CD4-positive, alpha-beta T cell (primary cell): Measurements from ENCODE around the gene GPRC5A. TPM values are rescaled to one million over a fixed set of nuclear protein-coding genes. Genes with fewer than 3 reads are reported as not detected.

Experiments used
- ATAC-seq: fragments of 200-7000 bp; cut with Tn5 transposase; one replicate; pipeline ENCODE4 v1.10.0; 2022; ENCODE audit warnings: mild to moderate bottlenecking; ENCODE audit not compliant: poor library complexity
- CTCF ChIA-PET: fragments of 350-600 bp; sonication (Branson Sonifier 250); formaldehyde crosslinking; loops from one replicate; lab custom pipeline; 2021; ENCODE audit warnings: antibody characterized with exemption, inconsistent platforms; lab: Charles Lee
- POLR2A ChIA-PET: fragments of 350-600 bp; sonication (Branson Sonifier 250); formaldehyde crosslinking; loops from one replicate; lab custom pipeline; 2021; ENCODE audit warnings: antibody characterized with exemption, inconsistent platforms; lab: Charles Lee
- DNase-seq, 14 experiments: peaks; one replicate each; pipeline ENCODE4 v3.0.0-alpha.2; 2013 to 2020; ENCODE audit warnings: mixed read lengths in 2 of 14
- H3K27ac ChIP-seq, 2 donors: one replicate each; pipeline versions ENCODE4 v1.5.1 to v1.7.0; 2013; ENCODE audit warnings: low read length in 2 of 2, low read depth in 1 of 2, mild to moderate bottlenecking in 1 of 2
- H3K27me3 ChIP-seq, 2 experiments: 1 replicate in 1 of 2; 2 replicates in 1 of 2; pipeline versions ENCODE4 v1.6.1 to v1.7.0; 2013; ENCODE audit warnings: low read length in 2 of 2, control low read depth in 1 of 2, mild to moderate bottlenecking in 1 of 2, moderate library complexity in 1 of 2; ENCODE audit not compliant: insufficient read depth in 2 of 2, control insufficient read depth in 1 of 2
- H3K36me3 ChIP-seq: one replicate; pipeline ENCODE4 v1.6.1; 2013; ENCODE audit warnings: low read length, control low read depth; ENCODE audit not compliant: insufficient read depth
- H3K4me1 ChIP-seq: one replicate; pipeline ENCODE4 v1.6.1; 2013; ENCODE audit warnings: low read length, control low read depth; ENCODE audit not compliant: insufficient read depth
- H3K4me3 ChIP-seq: one replicate; pipeline ENCODE4 v1.5.1; 2013; ENCODE audit warnings: mild to moderate bottlenecking, low read length, moderate library complexity
- H3K9me3 ChIP-seq, 2 experiments: 1 replicate in 1 of 2; 2 replicates in 1 of 2; pipeline versions ENCODE4 v1.6.1 to v1.7.0; 2013; ENCODE audit warnings: low read length in 2 of 2, mild to moderate bottlenecking in 2 of 2, control low read depth in 1 of 2, moderate library complexity in 1 of 2; ENCODE audit not compliant: control insufficient read depth in 1 of 2, insufficient read depth in 1 of 2
- H3K27ac Mint-ChIP-seq: one replicate; pipeline ENCODE4 v1.8.0; 2020; ENCODE audit warnings: mixed read lengths
- H3K27me3 Mint-ChIP-seq: one replicate; pipeline ENCODE4 v1.8.0; 2021; ENCODE audit warnings: mixed read lengths
- H3K36me3 Mint-ChIP-seq: one replicate; pipeline ENCODE4 v1.8.0; 2021; ENCODE audit warnings: low read depth, mixed read lengths
- H3K4me1 Mint-ChIP-seq: one replicate; pipeline ENCODE4 v1.8.0; 2021; ENCODE audit warnings: low read depth, mixed read lengths
- H3K4me3 Mint-ChIP-seq: one replicate; pipeline ENCODE4 v1.8.0; 2020; ENCODE audit warnings: mild to moderate bottlenecking, mixed read lengths
- H3K9me3 Mint-ChIP-seq: one replicate; pipeline ENCODE4 v1.8.0; 2020; ENCODE audit warnings: mixed read lengths
- intact Hi-C, 2 experiments: fragments of 100-400 bp; cut with DNase I in 1 of 2; cut with micrococcal nuclease in 1 of 2; formaldehyde crosslinking; loops; one replicate each; pipeline versions ENCODE4 v1.15.1 to v1.9.0; 2023 to 2025; cut with DNase I, micrococcal nuclease
- total RNA-seq, 174 experiments: library from RNA in 2 of 174; stranded (reverse) in 2 of 174; gene quantifications; one replicate each; pipeline ENCODE4 v1.2.3 and lab custom pipeline; 2021 to 2026
- TF ChIP-seq, protein P1 (sequence below): fragments of 200-600 bp; IDR thresholded peaks from one replicate; pipeline ENCODE4 v1.8.0; 2022; ENCODE audit warnings: antibody characterized with exemption, mild to moderate bottlenecking

GPRC5A gene
- total RNA-seq, 2 experiments from 2014 or later, result 0.14 to 0.47 TPM

DNA sequence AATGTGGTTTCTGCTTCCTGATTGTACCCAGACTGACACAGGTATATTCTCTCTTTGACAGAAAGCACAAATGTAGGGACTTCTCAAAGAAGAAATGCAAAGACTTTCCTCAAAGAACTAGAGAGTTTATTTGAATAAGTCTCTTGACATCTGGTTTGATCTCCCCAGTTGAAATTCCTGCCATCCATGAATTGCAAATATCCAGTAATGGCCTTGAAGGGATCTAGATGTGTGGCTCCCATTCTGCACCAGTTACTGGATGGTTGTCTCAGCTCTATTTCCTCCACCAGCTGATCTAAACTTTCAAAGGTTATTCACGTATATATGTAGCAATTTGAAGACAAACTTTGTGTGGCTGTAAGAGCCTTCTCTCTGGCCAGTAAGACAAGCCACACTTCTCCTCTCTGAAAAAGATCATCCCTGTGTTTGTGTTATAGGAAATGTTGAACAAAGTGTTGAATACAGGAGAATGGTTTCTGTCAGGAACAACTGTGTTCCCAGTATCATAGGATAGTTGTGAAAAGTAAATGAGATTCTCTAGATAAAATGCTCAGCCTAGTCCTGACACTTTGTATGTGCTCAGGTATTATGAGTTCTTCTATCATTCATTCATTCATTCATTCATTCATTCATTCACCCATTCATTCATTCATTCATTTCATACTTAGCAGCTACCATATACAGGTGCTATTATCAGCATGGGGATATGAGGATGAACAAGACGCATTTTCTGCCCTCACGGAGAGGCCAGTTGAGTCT, 22.7 kb upstream of the GPRC5A start:
- no peaks in the 10 kb centered on the region for H3K27me3 ChIP-seq
- Mint-ChIP-seq H3K4me3 (no peak overlapping the region), H3K27ac (no peak overlapping the region), H3K27me3 (no peaks in the 10 kb centered on the region), H3K9me3 (no peaks in the 10 kb centered on the region), H3K36me3 (peaks cover 5% of the 10 kb centered on the region), H3K4me1 (no peaks in the 10 kb centered on the region)
- no peak overlapping the region for H3K4me3 ChIP-seq
- DNase-seq, result no peak
- intact Hi-C loops, result no loop called here
- no peak overlapping the region for H3K27ac ChIP-seq
- POLR2A ChIA-PET, result no interaction called here
- no peaks in the 10 kb centered on the region for H3K36me3 ChIP-seq
- H3K4me1 ChIP-seq, result no peaks in the 10 kb centered on the region
- H3K9me3 ChIP-seq, result no peaks in the 10 kb centered on the region
- ATAC-seq, result no peak
- TF ChIP-seq, protein P1, sequence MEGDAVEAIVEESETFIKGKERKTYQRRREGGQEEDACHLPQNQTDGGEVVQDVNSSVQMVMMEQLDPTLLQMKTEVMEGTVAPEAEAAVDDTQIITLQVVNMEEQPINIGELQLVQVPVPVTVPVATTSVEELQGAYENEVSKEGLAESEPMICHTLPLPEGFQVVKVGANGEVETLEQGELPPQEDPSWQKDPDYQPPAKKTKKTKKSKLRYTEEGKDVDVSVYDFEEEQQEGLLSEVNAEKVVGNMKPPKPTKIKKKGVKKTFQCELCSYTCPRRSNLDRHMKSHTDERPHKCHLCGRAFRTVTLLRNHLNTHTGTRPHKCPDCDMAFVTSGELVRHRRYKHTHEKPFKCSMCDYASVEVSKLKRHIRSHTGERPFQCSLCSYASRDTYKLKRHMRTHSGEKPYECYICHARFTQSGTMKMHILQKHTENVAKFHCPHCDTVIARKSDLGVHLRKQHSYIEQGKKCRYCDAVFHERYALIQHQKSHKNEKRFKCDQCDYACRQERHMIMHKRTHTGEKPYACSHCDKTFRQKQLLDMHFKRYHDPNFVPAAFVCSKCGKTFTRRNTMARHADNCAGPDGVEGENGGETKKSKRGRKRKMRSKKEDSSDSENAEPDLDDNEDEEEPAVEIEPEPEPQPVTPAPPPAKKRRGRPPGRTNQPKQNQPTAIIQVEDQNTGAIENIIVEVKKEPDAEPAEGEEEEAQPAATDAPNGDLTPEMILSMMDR, result no peak
- CTCF ChIA-PET, result interaction anchor here (0.5 to 0.6 kb wide), 2 partner anchors 100 to 573 kb away, joined by 3 to 4 read pairs; no protein-coding TSS in a partner anchor

DNA sequence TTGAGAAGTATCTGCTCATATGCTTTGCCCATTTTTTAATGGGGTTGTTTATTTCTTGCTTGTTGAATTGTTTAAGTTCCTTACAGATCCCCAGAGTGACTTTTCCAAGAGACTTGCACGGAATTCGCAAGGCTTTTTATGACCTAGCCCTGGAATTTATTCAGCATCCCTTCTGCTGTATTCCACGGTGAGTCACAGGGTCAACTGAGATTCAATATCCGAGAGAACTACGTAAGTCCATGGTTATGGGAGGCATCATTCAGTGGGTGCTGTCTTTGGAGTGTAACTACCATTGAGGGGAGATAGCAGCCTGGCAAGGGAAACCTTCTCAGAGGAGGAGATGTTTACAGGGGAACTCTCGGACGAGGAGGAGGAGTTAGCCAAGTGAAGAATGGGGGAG, 20.9 kb upstream of the GPRC5A start:
- Histone ChIP-seq H3K36me3 (no peaks in the 10 kb centered on the region), H3K4me1 (no peaks in the 10 kb centered on the region), H3K9me3 (no peaks in the 10 kb centered on the region), H3K4me3 (no peak overlapping the region), H3K27me3 (no peaks in the 10 kb centered on the region), H3K27ac (no peak overlapping the region)
- Mint-ChIP-seq H3K4me3 (no peak overlapping the region), H3K27me3 (no peaks in the 10 kb centered on the region), H3K4me1 (no peaks in the 10 kb centered on the region), H3K27ac (no peak overlapping the region), H3K9me3 (no peaks in the 10 kb centered on the region), H3K36me3 (no peaks in the 10 kb centered on the region)
- TF ChIP-seq, protein P1, result no peak
- ATAC-seq, result no peak
- DNase-seq, result no peak
- ChIA-PET CTCF (no interaction called here), POLR2A (no interaction called here)
- intact Hi-C loops, result no loop called here

DNA sequence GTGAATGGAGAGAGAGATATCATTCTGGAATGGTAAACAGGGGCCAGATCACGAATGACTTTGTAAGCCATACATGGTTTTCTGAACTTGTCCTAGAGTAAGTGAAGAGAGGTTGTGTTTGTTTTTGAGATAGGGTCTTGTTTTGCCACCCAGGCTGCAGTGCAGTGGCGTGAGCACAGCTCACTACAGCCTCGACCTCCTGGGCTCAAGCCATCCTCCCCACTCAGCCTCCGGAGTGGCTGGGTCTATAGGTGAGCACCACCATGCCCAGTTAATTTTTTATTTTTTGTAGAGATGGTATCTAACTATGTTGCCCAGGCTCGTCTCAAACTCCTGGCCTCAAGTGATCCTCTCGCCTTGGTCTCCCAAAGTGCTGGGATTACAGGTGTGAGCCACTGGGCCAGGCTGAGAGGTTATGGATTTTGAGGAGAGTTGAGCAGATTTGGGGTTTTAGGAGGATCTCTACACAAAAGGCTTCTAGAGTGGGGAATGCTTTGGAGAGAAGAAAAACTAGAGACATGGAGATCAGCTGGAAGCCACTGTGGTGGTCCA, 19.7 kb upstream of the GPRC5A start:
- DNase-seq, result no peak
- no peak overlapping the region for H3K27ac ChIP-seq
- intact Hi-C loops, result no loop called here
- H3K27me3 Mint-ChIP-seq, result no peaks in the 10 kb centered on the region
- no peak for ATAC-seq
- no peaks in the 10 kb centered on the region for H3K4me1 ChIP-seq
- no peaks in the 10 kb centered on the region for H3K36me3 Mint-ChIP-seq
- H3K9me3 Mint-ChIP-seq, result no peaks in the 10 kb centered on the region
- ChIA-PET CTCF (interaction anchor here (0.6 kb wide), 1 partner anchor 63 kb away, joined by 3 read pairs; no protein-coding TSS in a partner anchor), POLR2A (no interaction called here)
- no peaks in the 10 kb centered on the region for H3K9me3 ChIP-seq
- H3K27me3 ChIP-seq, result no peaks in the 10 kb centered on the region
- TF ChIP-seq, protein P1, result no peak
- no peaks in the 10 kb centered on the region for H3K36me3 ChIP-seq
- no peak overlapping the region for H3K4me3 Mint-ChIP-seq
- H3K4me1 Mint-ChIP-seq, result no peaks in the 10 kb centered on the region
- no peak overlapping the region for H3K4me3 ChIP-seq
- no peak overlapping the region for H3K27ac Mint-ChIP-seq
